PC-3 (cell line): Measurements from ENCODE around the gene CASZ1. TPM values are rescaled to one million over a fixed set of nuclear protein-coding genes. Genes with fewer than 3 reads are reported as not detected.
A peak's percentile ranks its signal among the peaks of the same experiment; 100 is the strongest.

Experiments
- ATAC-seq: fragments of 200-7000 bp; cut with Tn5 transposase; 2 replicates; pipeline ENCODE4 v1.9.1; 2020; ENCODE audit warnings: mild to moderate bottlenecking, moderate library complexity
- BruUV-seq: library from RNA; stranded (reverse); fragments of 400-500 nt; replicated peaks from 2 replicates; lab custom pipeline; 2021; lab: Mats Ljungman, UMichigan
- CTCF ChIA-PET: fragments of 300-600 bp; sonication (Branson Sonifier 250); formaldehyde crosslinking; loops from one replicate; lab custom pipeline; 2022; ENCODE audit warnings: antibody characterized with exemption; lab: Charles Lee
- POLR2A ChIA-PET: fragments of 300-600 bp; sonication (Branson Sonifier 250); formaldehyde crosslinking; loops from one replicate; lab custom pipeline; 2022; ENCODE audit warnings: antibody characterized with exemption; ENCODE audit not compliant: unreplicated experiment; lab: Charles Lee
- DNase-seq: peaks from one replicate; pipeline ENCODE4 v3.0.0-alpha.2; 2015
- H2AFZ ChIP-seq: fragments of 300-600 bp; sonication (generic); 2 replicates; pipeline ENCODE4 v1.6.0; 2016; ENCODE audit warnings: antibody characterized with exemption, low read length
- H3F3A ChIP-seq: fragments of 300-600 bp; sonication (generic); one replicate; pipeline ENCODE4 v1.6.0; 2017; ENCODE audit warnings: antibody characterized with exemption, low read length, control low read depth, mild to moderate bottlenecking; ENCODE audit not compliant: unreplicated experiment
- H3K27ac ChIP-seq: fragments of 300-600 bp; sonication (generic); 2 replicates; pipeline ENCODE4 v1.5.1; 2016; ENCODE audit warnings: mild to moderate bottlenecking, low read length
- H3K27me3 ChIP-seq: fragments of 300-600 bp; sonication (generic); 2 replicates; pipeline ENCODE4 v1.6.1; 2016; ENCODE audit warnings: low read length, mixed read lengths
- H3K36me3 ChIP-seq: fragments of 300-600 bp; sonication (generic); 2 replicates; pipeline ENCODE4 v1.6.1; 2016; ENCODE audit warnings: low read depth, mixed run types, low read length, mixed read lengths
- H3K4me1 ChIP-seq: fragments of 300-600 bp; sonication (generic); 2 replicates; pipeline ENCODE4 v1.5.1; 2016; ENCODE audit warnings: low read length; ENCODE audit not compliant: insufficient read depth
- H3K4me2 ChIP-seq: fragments of 300-600 bp; sonication (generic); 2 replicates; pipeline ENCODE4 v1.6.0; 2016; ENCODE audit warnings: low read length
- H3K4me3 ChIP-seq: fragments of 300-600 bp; sonication (generic); 2 replicates; pipeline ENCODE4 v1.5.1; 2016; ENCODE audit warnings: mild to moderate bottlenecking, low read length, mixed read lengths
- H3K79me2 ChIP-seq: fragments of 300-600 bp; sonication (generic); 2 replicates; pipeline ENCODE4 v1.6.1; 2017; ENCODE audit warnings: low read length, mixed read lengths
- H3K9ac ChIP-seq: fragments of 300-600 bp; sonication (generic); 2 replicates; pipeline ENCODE4 v1.6.0; 2016; ENCODE audit warnings: mild to moderate bottlenecking, low read length
- H3K9me2 ChIP-seq: fragments of 300-600 bp; sonication (generic); replicated peaks from 2 replicates; pipeline ENCODE4 v1.6.1; 2016; ENCODE audit warnings: mixed run types, low read length, mixed read lengths
- H3K9me3 ChIP-seq: fragments of 300-600 bp; sonication (generic); 2 replicates; pipeline ENCODE4 v1.6.1; 2016; ENCODE audit warnings: low read length, mixed read lengths
- H4K20me1 ChIP-seq: fragments of 300-600 bp; sonication (generic); 2 replicates; pipeline ENCODE4 v1.6.1; 2016; ENCODE audit warnings: low read length, mixed read lengths
- CTCF ChIP-seq: fragments of 300-600 bp; sonication (generic); conservative IDR thresholded peaks from 2 replicates; pipeline ENCODE4 v1.5.1; 2017; ENCODE audit warnings: antibody characterized with exemption, low read depth, mild to moderate bottlenecking, low read length
- EZH2 ChIP-seq: fragments of 300-600 bp; sonication (generic); IDR thresholded peaks from one replicate; pipeline ENCODE4 v1.6.1; 2017; ENCODE audit warnings: antibody characterized with exemption, mild to moderate bottlenecking, low read length; ENCODE audit not compliant: unreplicated experiment
- EZH2phosphoT487 ChIP-seq: fragments of 300-600 bp; sonication (generic); IDR thresholded peaks from 2 replicates; pipeline ENCODE4 v1.6.1; 2018; ENCODE audit warnings: mild to moderate bottlenecking, antibody characterized with exemption, low read length, borderline replicate concordance
- intact Hi-C: fragments of 100-400 bp; cut with micrococcal nuclease; formaldehyde crosslinking; loops from 2 replicates; pipeline ENCODE4 v1.9.0; 2023
- total RNA-seq: library from RNA; depleted of rRNA; stranded (reverse); fragments of >200 nt; gene quantifications from 2 replicates; pipeline ENCODE4 v1.2.3, GENCODE V29; 2014

Gene CASZ1
- total RNA-seq, 1 experiment from 2014 or later = 12.8 TPM

- intact Hi-C loops = loop anchor here (1.0 to 5.0 kb wide), 3 partner anchors 36 to 158 kb away; no protein-coding TSS in a partner anchor
- peak; percentile 5 for DNase-seq
Observed at GRCh38 chr1:10634428-10635084, 161.9 kb downstream of the CASZ1 start.

GRCh38 chr1:10634075-10634427 lies 162.4 kb downstream of the CASZ1 start:
- Histone ChIP-seq H3K27ac (peak overlapping the region; percentile 92), H4K20me1 (no peaks in the 10 kb centered on the region), H3K79me2 (no peaks in the 10 kb centered on the region), H3F3A (no peaks in the 10 kb centered on the region), H3K9ac (peak overlapping the region; percentile 84), H3K27me3 (no peaks in the 10 kb centered on the region), H3K9me3 (no peaks in the 10 kb centered on the region), H3K4me2 (no peak overlapping the region), H3K4me3 (no peak overlapping the region), H3K4me1 (peaks cover 24% of the 10 kb centered on the region), H3K9me2 (no peaks in the 10 kb centered on the region), H2AFZ (no peak overlapping the region), H3K36me3 (no peaks in the 10 kb centered on the region; the same call in 1 of the 2 replicates)
- DNase-seq (no peak), ATAC-seq (no peak)
- CTCF ChIA-PET = interaction anchor here (0.5 to 0.6 kb wide), 2 partner anchors 112 to 159 kb away, joined by 3 to 6 read pairs; no protein-coding TSS in a partner anchor
- POLR2A ChIA-PET = no interaction called here
- intact Hi-C loops = loop anchor here (2.0 kb wide), 1 partner anchor 35 kb away; no protein-coding TSS in a partner anchor
- BruUV-seq = no TSS peak
- TF ChIP-seq CTCF (no peak), EZH2phosphoT487 (no peak)

More at GRCh38 chr1:10634428-10635084, 161.9 kb downstream of the CASZ1 start:
- H3K27ac ChIP-seq = peak overlapping the region; percentile 92
- no peaks in the 10 kb centered on the region for H3K9me2 ChIP-seq
- no peaks in the 10 kb centered on the region; the same call in 1 of the 2 replicates for H3K36me3 ChIP-seq
- H3K79me2 ChIP-seq = no peaks in the 10 kb centered on the region
- TF ChIP-seq EZH2 (no peak), CTCF (no peak), EZH2phosphoT487 (no peak)
- H3F3A ChIP-seq = no peaks in the 10 kb centered on the region
- H3K4me1 ChIP-seq = peaks cover 24% of the 10 kb centered on the region
- H4K20me1 ChIP-seq = no peaks in the 10 kb centered on the region
- no peak overlapping the region for H3K4me3 ChIP-seq
- 0 out of 2 replicates have a peak overlapping the region, but pooled peaks have one; percentile 4 for H2AFZ ChIP-seq
- H3K4me2 ChIP-seq = peak overlapping the region; percentile 79
- H3K9me3 ChIP-seq = no peaks in the 10 kb centered on the region
- CTCF ChIA-PET = interaction anchor here (0.5 to 0.6 kb wide), 2 partner anchors 112 to 158 kb away, joined by 3 to 6 read pairs; no protein-coding TSS in a partner anchor
- peak; percentile 32 for ATAC-seq
- no TSS peak for BruUV-seq
- no peaks in the 10 kb centered on the region for H3K27me3 ChIP-seq
- H3K9ac ChIP-seq = peak overlapping the region; percentile 84
- POLR2A ChIA-PET = interaction anchor here (0.5 kb wide), 1 partner anchor 134 kb away, joined by 8 read pairs; no protein-coding TSS in a partner anchor

- Histone ChIP-seq H3F3A (no peaks in the 10 kb centered on the region), H3K9ac (no peak overlapping the region), H2AFZ (no peak overlapping the region), H3K4me3 (no peak overlapping the region), H3K9me3 (no peaks in the 10 kb centered on the region), H3K27ac (no peak overlapping the region), H4K20me1 (no peaks in the 10 kb centered on the region), H3K27me3 (no peaks in the 10 kb centered on the region), H3K4me1 (peaks cover 24% of the 10 kb centered on the region), H3K4me2 (no peak overlapping the region), H3K79me2 (no peaks in the 10 kb centered on the region), H3K9me2 (no peaks in the 10 kb centered on the region), H3K36me3 (no peaks in the 10 kb centered on the region; the same call in 1 of the 2 replicates)
- intact Hi-C loops = no loop called here
- DNase-seq (no peak), ATAC-seq (no peak)
- CTCF ChIA-PET = no interaction called here
- POLR2A ChIA-PET = no interaction called here
- TF ChIP-seq EZH2phosphoT487 (no peak), CTCF (no peak), EZH2 (no peak)
- no TSS peak for BruUV-seq
Observed at GRCh38 chr1:10633416-10633815, 163.0 kb downstream of the CASZ1 start.
